CD4-positive, alpha-beta T cell (primary cell): ENCODE data around the gene ADAM19. TPM values are rescaled to one million over a fixed set of nuclear protein-coding genes. Genes with fewer than 3 reads are reported as not detected.

Experiments used
- ATAC-seq: fragments of 200-7000 bp; cut with Tn5 transposase; one replicate; pipeline ENCODE4 v1.10.0; 2022; ENCODE audit warnings: mild to moderate bottlenecking; ENCODE audit not compliant: poor library complexity
- CTCF ChIA-PET: fragments of 350-600 bp; sonication (Branson Sonifier 250); formaldehyde crosslinking; loops from one replicate; lab custom pipeline; 2021; ENCODE audit warnings: antibody characterized with exemption, inconsistent platforms; lab: Charles Lee
- POLR2A ChIA-PET: fragments of 350-600 bp; sonication (Branson Sonifier 250); formaldehyde crosslinking; loops from one replicate; lab custom pipeline; 2021; ENCODE audit warnings: antibody characterized with exemption, inconsistent platforms; lab: Charles Lee
- DNase-seq, 14 experiments: peaks; one replicate each; pipeline ENCODE4 v3.0.0-alpha.2; 2013 to 2020; ENCODE audit warnings: mixed read lengths in 2 of 14
- H3K27ac ChIP-seq, 2 donors: one replicate each; pipeline versions ENCODE4 v1.5.1 to v1.7.0; 2013; ENCODE audit warnings: low read length in 2 of 2, low read depth in 1 of 2, mild to moderate bottlenecking in 1 of 2
- H3K27me3 ChIP-seq, 2 experiments: 1 replicate in 1 of 2; 2 replicates in 1 of 2; pipeline versions ENCODE4 v1.6.1 to v1.7.0; 2013; ENCODE audit warnings: low read length in 2 of 2, control low read depth in 1 of 2, mild to moderate bottlenecking in 1 of 2, moderate library complexity in 1 of 2; ENCODE audit not compliant: insufficient read depth in 2 of 2, control insufficient read depth in 1 of 2
- H3K36me3 ChIP-seq: one replicate; pipeline ENCODE4 v1.6.1; 2013; ENCODE audit warnings: low read length, control low read depth; ENCODE audit not compliant: insufficient read depth
- H3K4me1 ChIP-seq: one replicate; pipeline ENCODE4 v1.6.1; 2013; ENCODE audit warnings: low read length, control low read depth; ENCODE audit not compliant: insufficient read depth
- H3K4me3 ChIP-seq: one replicate; pipeline ENCODE4 v1.5.1; 2013; ENCODE audit warnings: mild to moderate bottlenecking, low read length, moderate library complexity
- H3K9me3 ChIP-seq, 2 experiments: 1 replicate in 1 of 2; 2 replicates in 1 of 2; pipeline versions ENCODE4 v1.6.1 to v1.7.0; 2013; ENCODE audit warnings: low read length in 2 of 2, mild to moderate bottlenecking in 2 of 2, control low read depth in 1 of 2, moderate library complexity in 1 of 2; ENCODE audit not compliant: control insufficient read depth in 1 of 2, insufficient read depth in 1 of 2
- H3K27ac Mint-ChIP-seq: one replicate; pipeline ENCODE4 v1.8.0; 2020; ENCODE audit warnings: mixed read lengths
- H3K27me3 Mint-ChIP-seq: one replicate; pipeline ENCODE4 v1.8.0; 2021; ENCODE audit warnings: mixed read lengths
- H3K36me3 Mint-ChIP-seq: one replicate; pipeline ENCODE4 v1.8.0; 2021; ENCODE audit warnings: low read depth, mixed read lengths
- H3K4me1 Mint-ChIP-seq: one replicate; pipeline ENCODE4 v1.8.0; 2021; ENCODE audit warnings: low read depth, mixed read lengths
- H3K4me3 Mint-ChIP-seq: one replicate; pipeline ENCODE4 v1.8.0; 2020; ENCODE audit warnings: mild to moderate bottlenecking, mixed read lengths
- H3K9me3 Mint-ChIP-seq: one replicate; pipeline ENCODE4 v1.8.0; 2020; ENCODE audit warnings: mixed read lengths
- CTCF ChIP-seq: fragments of 200-600 bp; IDR thresholded peaks from one replicate; pipeline ENCODE4 v1.8.0; 2022; ENCODE audit warnings: antibody characterized with exemption, mild to moderate bottlenecking
- intact Hi-C, 2 experiments: fragments of 100-400 bp; cut with DNase I in 1 of 2; cut with micrococcal nuclease in 1 of 2; formaldehyde crosslinking; loops; one replicate each; pipeline versions ENCODE4 v1.15.1 to v1.9.0; 2023 to 2025; cut with DNase I, micrococcal nuclease
- total RNA-seq, 174 experiments: library from RNA in 2 of 174; stranded (reverse) in 2 of 174; gene quantifications; one replicate each; pipeline ENCODE4 v1.2.3 and lab custom pipeline; 2021 to 2026

ADAM19 gene
- total RNA-seq, 2 experiments from 2014 or later, result 26.7 to 29.1 TPM

GRCh38 chr5:157475432-157475831 is 100.1 kb downstream of the ADAM19 start:
- Histone ChIP-seq H3K27me3 (no peaks in the 10 kb centered on the region), H3K4me3 (no peak overlapping the region), H3K9me3 (no peaks in the 10 kb centered on the region), H3K27ac (no peak overlapping the region), H3K4me1 (peaks cover 19% of the 10 kb centered on the region), H3K36me3 (peaks cover 32% of the 10 kb centered on the region)
- H3K4me1 Mint-ChIP-seq, result no peaks in the 10 kb centered on the region
- ChIA-PET CTCF (interaction anchor here (0.6 kb wide), 1 partner anchor 18 kb away, joined by 3 read pairs; no protein-coding TSS in a partner anchor), POLR2A (no interaction called here)
- no peak for ATAC-seq
- H3K27me3 Mint-ChIP-seq, result no peaks in the 10 kb centered on the region
- no peak overlapping the region for H3K27ac Mint-ChIP-seq
- TF ChIP-seq CTCF, result no peak
- no peaks in the 10 kb centered on the region for H3K9me3 Mint-ChIP-seq
- peaks cover 12% of the 10 kb centered on the region for H3K36me3 Mint-ChIP-seq
- H3K4me3 Mint-ChIP-seq, result no peak overlapping the region
- intact Hi-C loops, result loop anchor here (5.0 to 10.0 kb wide), 2 partner anchors 43 to 341 kb away; no protein-coding TSS in a partner anchor
- DNase-seq, result no peak

- DNase-seq (no peak), ATAC-seq (no peak)
- no peaks in the 10 kb centered on the region for H3K9me3 ChIP-seq
- H3K4me3 ChIP-seq, result no peak overlapping the region
- no peaks in the 10 kb centered on the region for H3K4me1 Mint-ChIP-seq
- H3K36me3 Mint-ChIP-seq, result peaks cover 12% of the 10 kb centered on the region
- TF ChIP-seq CTCF, result no peak
- no peaks in the 10 kb centered on the region for H3K27me3 Mint-ChIP-seq
- peaks cover 16% of the 10 kb centered on the region for H3K36me3 ChIP-seq
- POLR2A ChIA-PET, result no interaction called here
- H3K4me1 ChIP-seq, result peaks cover 1% of the 10 kb centered on the region
- H3K27ac Mint-ChIP-seq, result no peak overlapping the region
- no peak overlapping the region for H3K27ac ChIP-seq
- intact Hi-C loops, result loop anchor here in 1 of 2 experiments (10.0 kb wide), 1 partner anchor 339 kb away; no protein-coding TSS in a partner anchor
- CTCF ChIA-PET, result interaction anchor here (1.3 kb wide), 1 partner anchor 24 kb away, joined by 3 read pairs; no protein-coding TSS in a partner anchor
- no peak overlapping the region for H3K4me3 Mint-ChIP-seq
- no peaks in the 10 kb centered on the region for H3K9me3 Mint-ChIP-seq
- H3K27me3 ChIP-seq, result no peaks in the 10 kb centered on the region
Measured at GRCh38 chr5:157473383-157474320, 101.9 kb downstream of the ADAM19 start.

- intact Hi-C loops, result loop anchor here in 1 of 2 experiments (10.0 kb wide), 1 partner anchor 337 kb away; no protein-coding TSS in a partner anchor
- no peaks in the 10 kb centered on the region for H3K27me3 ChIP-seq
- ATAC-seq, result no peak
- no peak overlapping the region for H3K4me3 Mint-ChIP-seq
- peak in 1 of 14 experiments; percentile 15 for DNase-seq
- ChIA-PET CTCF (interaction anchor here (0.7 kb wide), 1 partner anchor 10 kb away, joined by 3 read pairs; no protein-coding TSS in a partner anchor), POLR2A (interaction anchor here (0.7 kb wide), 1 partner anchor 137 kb away, joined by 3 read pairs; no protein-coding TSS in a partner anchor)
- peaks cover 7% of the 10 kb centered on the region for H3K36me3 Mint-ChIP-seq
- H3K27ac Mint-ChIP-seq, result no peak overlapping the region
- no peaks in the 10 kb centered on the region for H3K9me3 ChIP-seq
- H3K27me3 Mint-ChIP-seq, result no peaks in the 10 kb centered on the region
- H3K4me1 ChIP-seq, result no peaks in the 10 kb centered on the region
- H3K4me3 ChIP-seq, result no peak overlapping the region
- TF ChIP-seq CTCF, result peak; percentile 51
- H3K36me3 ChIP-seq, result peaks cover 9% of the 10 kb centered on the region
- H3K27ac ChIP-seq, result no peak overlapping the region
- no peaks in the 10 kb centered on the region for H3K9me3 Mint-ChIP-seq
- H3K4me1 Mint-ChIP-seq, result no peaks in the 10 kb centered on the region
Measured at GRCh38 chr5:157471709-157472108, 103.9 kb downstream of the ADAM19 start.
